Large intestine (tissue), 3 donors: ENCODE results near the gene RPP38. TPM values are rescaled to one million over a fixed set of nuclear protein-coding genes. Genes with fewer than 3 reads are reported as not detected.

Experiments used
- DNase-seq, 2 donors: peaks; one replicate each; pipeline versions ENCODE4 v3.0.0 to v3.0.0-alpha.2; 2013
- H3K27ac ChIP-seq: one replicate; pipeline ENCODE4 v1.5.1; 2013; ENCODE audit warnings: low read length
- H3K27me3 ChIP-seq: 2 replicates; pipeline ENCODE4 v1.6.1; 2013; ENCODE audit warnings: low read length; ENCODE audit not compliant: control insufficient read depth, insufficient read depth
- H3K36me3 ChIP-seq: 2 replicates; pipeline ENCODE4 v1.6.1; 2013; ENCODE audit warnings: low read length; ENCODE audit not compliant: control insufficient read depth, insufficient read depth
- H3K4me1 ChIP-seq: one replicate; pipeline ENCODE4 v1.6.1; 2013; ENCODE audit warnings: low read length; ENCODE audit not compliant: control insufficient read depth, insufficient read depth
- H3K4me3 ChIP-seq: one replicate; pipeline ENCODE4 v1.5.1; 2013; ENCODE audit warnings: low read length
- H3K9me3 ChIP-seq: one replicate; pipeline ENCODE4 v1.6.1; 2013; ENCODE audit warnings: mild to moderate bottlenecking, low read depth, low read length, moderate library complexity; ENCODE audit not compliant: control insufficient read depth
- WGBS: methylation state at CpG from one replicate; pipeline ENCODE4 v1.1.5; 2013; ENCODE audit warnings: low lambda C conversion rate; ENCODE audit not compliant: insufficient coverage; 5-methylcytosine and 5-hydroxymethylcytosine counted together
- polyA plus RNA-seq: library from polyadenylated mRNA; unstranded; fragments of 120-200 nt; gene quantifications from one replicate; pipeline ENCODE4 v1.2.1, GENCODE V29; 2013

The RPP38 gene
- polyA plus RNA-seq, 1 donor: 30.2 TPM

- no peaks in the 10 kb centered on the region for H3K4me1 ChIP-seq
Measured at GRCh38 chr10:15124908-15125307, 27.8 kb downstream of the RPP38 start.

GRCh38 chr10:15131330-15131729 is 34.2 kb downstream of the RPP38 start:
- no CpG with 5 or more reads among the region's 5 CpGs for WGBS
- Histone ChIP-seq H3K4me1 (no peaks in the 10 kb centered on the region), H3K4me3 (no peak overlapping the region), H3K27ac (no peak overlapping the region), H3K27me3 (no peaks in the 10 kb centered on the region), H3K9me3 (no peaks in the 10 kb centered on the region), H3K36me3 (peaks cover 45% of the 10 kb centered on the region)
- no peak for DNase-seq

More at GRCh38 chr10:15124908-15125307, 27.8 kb downstream of the RPP38 start:
- Histone ChIP-seq H3K36me3 (peaks cover 37% of the 10 kb centered on the region), H3K9me3 (no peaks in the 10 kb centered on the region), H3K4me3 (no peak overlapping the region), H3K27me3 (no peaks in the 10 kb centered on the region), H3K27ac (no peak overlapping the region)
- DNase-seq: no peak
- WGBS: no CpG with 5 or more reads among the region's 3 CpGs

- no peaks in the 10 kb centered on the region for H3K27me3 ChIP-seq
- no peak overlapping the region for H3K27ac ChIP-seq
- H3K4me1 ChIP-seq: no peaks in the 10 kb centered on the region
- 88% methylated on average over 5 of the region's 11 CpGs for WGBS
- H3K36me3 ChIP-seq: peaks cover 43% of the 10 kb centered on the region
- DNase-seq: no peak
- H3K9me3 ChIP-seq: no peaks in the 10 kb centered on the region
- no peak overlapping the region for H3K4me3 ChIP-seq
Measured at GRCh38 chr10:15136129-15137035, 39.2 kb downstream of the RPP38 start.

- WGBS: 67% methylated on average over 1 of the region's 4 CpGs
- Histone ChIP-seq H3K27ac (no peak overlapping the region), H3K9me3 (no peaks in the 10 kb centered on the region), H3K4me1 (peaks cover 3% of the 10 kb centered on the region), H3K27me3 (no peaks in the 10 kb centered on the region), H3K36me3 (peaks cover 40% of the 10 kb centered on the region), H3K4me3 (no peak overlapping the region)
- no peak for DNase-seq
Measured at GRCh38 chr10:15137036-15137359, 39.8 kb downstream of the RPP38 start.

- H3K27me3 ChIP-seq: no peaks in the 10 kb centered on the region
- 86% methylated on average over 1 of the region's 1 CpG for WGBS
- no peak for DNase-seq
- H3K4me3 ChIP-seq: no peak overlapping the region
- no peak overlapping the region for H3K27ac ChIP-seq
- no peaks in the 10 kb centered on the region for H3K9me3 ChIP-seq
- H3K4me1 ChIP-seq: peaks cover 3% of the 10 kb centered on the region
- peaks cover 38% of the 10 kb centered on the region for H3K36me3 ChIP-seq
Measured at GRCh38 chr10:15137636-15138035, 40.5 kb downstream of the RPP38 start.

GRCh38 chr10:15140698-15141097 is 43.5 kb downstream of the RPP38 start:
- no CpG with 5 or more reads among the region's 7 CpGs for WGBS
- no peak for DNase-seq
- Histone ChIP-seq H3K27ac (no peak overlapping the region), H3K4me3 (no peak overlapping the region), H3K27me3 (no peaks in the 10 kb centered on the region), H3K9me3 (no peaks in the 10 kb centered on the region), H3K36me3 (peaks cover 14% of the 10 kb centered on the region), H3K4me1 (peaks cover 3% of the 10 kb centered on the region)

GRCh38 chr10:15141136-15142054 is 44.2 kb downstream of the RPP38 start:
- Histone ChIP-seq H3K36me3 (peaks cover 14% of the 10 kb centered on the region), H3K27ac (no peak overlapping the region), H3K27me3 (no peaks in the 10 kb centered on the region), H3K9me3 (no peaks in the 10 kb centered on the region), H3K4me1 (peaks cover 3% of the 10 kb centered on the region), H3K4me3 (no peak overlapping the region)
- WGBS: 40% methylated on average over 1 of the region's 16 CpGs
- DNase-seq: no peak

GRCh38 chr10:15144788-15145187 is 47.6 kb downstream of the RPP38 start:
- Histone ChIP-seq H3K36me3 (peaks cover 7% of the 10 kb centered on the region), H3K27me3 (no peaks in the 10 kb centered on the region), H3K4me1 (peaks cover 3% of the 10 kb centered on the region), H3K27ac (no peak overlapping the region), H3K4me3 (no peak overlapping the region), H3K9me3 (peaks cover 6% of the 10 kb centered on the region)
- no CpG with 5 or more reads among the region's 4 CpGs for WGBS
- no peak for DNase-seq

- peaks cover 6% of the 10 kb centered on the region for H3K9me3 ChIP-seq
- H3K27ac ChIP-seq: no peak overlapping the region
- H3K27me3 ChIP-seq: no peaks in the 10 kb centered on the region
- H3K4me1 ChIP-seq: peaks cover 3% of the 10 kb centered on the region
- no peak overlapping the region for H3K4me3 ChIP-seq
- DNase-seq: no peak
- WGBS: no CpG with 5 or more reads among the region's 7 CpGs
- no peaks in the 10 kb centered on the region for H3K36me3 ChIP-seq
Measured at GRCh38 chr10:15146366-15146765, 49.2 kb downstream of the RPP38 start.

- Histone ChIP-seq H3K9me3 (peaks cover 6% of the 10 kb centered on the region), H3K4me1 (no peaks in the 10 kb centered on the region), H3K27ac (no peak overlapping the region), H3K27me3 (no peaks in the 10 kb centered on the region), H3K4me3 (no peak overlapping the region), H3K36me3 (no peaks in the 10 kb centered on the region)
- 94% methylated on average over 2 of the region's 4 CpGs for WGBS
- DNase-seq: no peak
Measured at GRCh38 chr10:15147594-15148392, 50.6 kb downstream of the RPP38 start.
